Naive thymus-derived CD8-positive, alpha-beta T cell (primary cell): ENCODE data around the gene MSH5. TPM values are rescaled to one million over a fixed set of nuclear protein-coding genes. Genes with fewer than 3 reads are reported as not detected.
"Not testable (repeated sequence)": the region's sequence is repeated elsewhere in the genome, so short reads cannot be mapped to it uniquely, and the experiment has no call there.

Experiments used
- ATAC-seq, 2 donors: fragments of 150-1000 bp; cut with Tn5 transposase in 1 of 2; sonication (Bioruptor Pico), chemical (Tn5 transposase) in 1 of 2; 1 replicate in 1 of 2; 2 replicates in 1 of 2; pipeline ENCODE4 v1.10.0; 2021; ENCODE audit warnings: mild to moderate bottlenecking in 2 of 2, moderate library complexity in 2 of 2
- POLR2A ChIA-PET: fragments of 350-600 bp; sonication (Branson Sonifier 250); formaldehyde crosslinking; loops from one replicate; lab custom pipeline; 2021; ENCODE audit warnings: antibody characterized with exemption; lab: Charles Lee
- DNase-seq, 10 donors: peaks; one replicate each; pipeline versions ENCODE4 v3.0.0 to v3.0.0-alpha.2; 2020 to 2022
- H3K27ac Mint-ChIP-seq, 10 donors: one replicate each; pipeline ENCODE4 v1.8.0; 2020 to 2022; ENCODE audit warnings: mild to moderate bottlenecking in 10 of 10, mixed read lengths in 10 of 10, moderate library complexity in 4 of 10, inconsistent platforms in 1 of 10
- H3K27me3 Mint-ChIP-seq, 5 donors: one replicate each; pipeline ENCODE4 v1.8.0; 2021 to 2022; ENCODE audit warnings: mixed read lengths in 5 of 5
- H3K36me3 Mint-ChIP-seq, 3 donors: one replicate each; pipeline ENCODE4 v1.8.0; 2020 to 2022; ENCODE audit warnings: mixed read lengths in 3 of 3, mild to moderate bottlenecking in 2 of 3, inconsistent platforms in 1 of 3
- H3K4me1 Mint-ChIP-seq, 4 donors: one replicate each; pipeline ENCODE4 v1.8.0; 2021 to 2022; ENCODE audit warnings: mixed read lengths in 4 of 4
- H3K4me3 Mint-ChIP-seq, 10 donors: one replicate each; pipeline ENCODE4 v1.8.0; 2020 to 2022; ENCODE audit warnings: mild to moderate bottlenecking in 10 of 10, mixed read lengths in 10 of 10, moderate library complexity in 6 of 10, inconsistent platforms in 1 of 10
- H3K9me3 Mint-ChIP-seq, 9 donors: one replicate each; pipeline ENCODE4 v1.8.0; 2020 to 2022; ENCODE audit warnings: mixed read lengths in 9 of 9, mild to moderate bottlenecking in 3 of 9, inconsistent platforms in 1 of 9, moderate library complexity in 1 of 9
- polyA plus RNA-seq, 3 donors: library from polyadenylated mRNA; unstranded; fragments of 300-500 nt; fragmentation: Illumina TruSeq; gene quantifications; one replicate each; pipeline ENCODE4 v1.2.3, GENCODE V29; 2021
- total RNA-seq, 8 experiments: library from RNA in 2 of 8; stranded (reverse) in 2 of 8; gene quantifications; one replicate each; pipeline ENCODE4 v1.2.3 and lab custom pipeline; 2021 to 2026

The MSH5 gene
- total and polyA plus RNA-seq, 5 experiments from 2014 or later = 0.61 to 8.3 (median 1.1) TPM

DNA sequence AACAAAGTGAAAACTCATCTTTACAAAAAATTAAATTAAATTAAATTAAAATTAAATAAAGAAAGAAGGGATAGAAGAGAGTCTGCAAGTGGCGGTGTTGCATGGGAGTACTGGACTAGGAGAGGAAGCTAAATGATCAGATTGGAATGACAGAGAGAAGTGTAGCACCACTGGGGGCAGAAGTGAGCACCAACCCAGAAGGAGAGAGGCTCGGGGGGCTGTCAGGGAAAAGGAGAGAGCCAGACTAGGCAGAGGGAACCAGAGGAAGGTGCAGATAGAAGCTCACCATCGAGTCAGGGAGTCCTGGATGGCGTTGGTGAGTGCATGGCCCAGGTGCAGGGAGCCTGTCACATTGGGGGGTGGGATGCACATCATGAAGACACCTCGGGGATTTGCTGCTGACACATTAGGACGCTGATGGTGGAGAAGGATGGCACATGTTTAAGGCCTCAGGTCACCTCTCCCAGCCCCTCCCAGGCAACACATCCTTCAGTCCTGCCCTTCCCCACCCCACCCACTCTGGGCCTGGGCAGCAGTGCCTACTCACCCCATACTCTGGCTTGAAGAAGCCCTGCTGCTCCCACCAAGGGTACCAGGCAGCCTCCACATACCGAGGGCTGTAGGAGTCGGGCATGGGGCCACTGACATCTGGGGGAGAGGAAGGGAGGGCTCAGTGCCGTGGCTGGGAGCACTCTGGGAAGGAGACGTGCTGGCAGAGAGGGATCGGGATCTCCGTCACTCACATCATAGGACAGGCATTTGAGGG lies 51.7 kb downstream of the MSH5 start:
- peaks cover 2 to 43% (median 4%) of the 10 kb centered on the region in 3 donors for H3K36me3 Mint-ChIP-seq
- POLR2A ChIA-PET = interaction anchor here (0.5 to 0.8 kb wide), 2 partner anchors 13 to 16 kb away, joined by 3 to 4 read pairs; partner anchors contain the start of gene LSM2
- no peaks in the 10 kb centered on the region for H3K9me3 Mint-ChIP-seq
- peak overlapping the region in 2 of 10 donors; percentile 37 to 49 for H3K4me3 Mint-ChIP-seq
- peaks cover 11 to 36% (median 28%) of the 10 kb centered on the region in 4 donors for H3K4me1 Mint-ChIP-seq
- DNase-seq (peak in 2 of 10 donors; percentile 36 to 40), ATAC-seq (no peak)
- no peaks in the 10 kb centered on the region for H3K27me3 Mint-ChIP-seq
- H3K27ac Mint-ChIP-seq = peak overlapping the region in 9 of 10 donors; percentile 14 to 84 (median 56)

DNA sequence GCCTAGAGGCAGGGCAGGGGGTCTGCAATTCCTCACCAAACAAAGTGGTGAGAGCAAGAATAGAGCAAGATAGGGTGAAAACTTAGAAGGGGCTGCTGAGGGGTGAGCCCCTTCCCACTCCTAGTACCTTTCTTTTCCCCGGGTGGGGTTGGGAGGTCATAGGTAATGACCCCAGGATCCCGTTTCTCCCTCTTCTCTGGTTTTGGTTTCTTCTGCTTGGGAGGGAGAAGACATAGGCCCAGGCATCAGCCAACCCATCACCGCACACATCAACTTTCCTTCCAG lies 52.2 kb downstream of the MSH5 start:
- ATAC-seq (no peak), DNase-seq (no peak)
- Mint-ChIP-seq H3K9me3 (no peaks in the 10 kb centered on the region), H3K27ac (peak overlapping the region in 5 of 10 donors; percentile 14 to 72 (median 34)), H3K27me3 (no peaks in the 10 kb centered on the region), H3K36me3 (peaks cover 2 to 40% (median 4%) of the 10 kb centered on the region in 3 donors), H3K4me1 (peaks cover 11 to 41% (median 32%) of the 10 kb centered on the region in 4 donors), H3K4me3 (peak overlapping the region in 2 of 10 donors; percentile 15 to 37)
- POLR2A ChIA-PET = interaction anchor here (0.6 kb wide), 1 partner anchor 1333 kb away, joined by 6 read pairs; no protein-coding TSS in a partner anchor

DNA sequence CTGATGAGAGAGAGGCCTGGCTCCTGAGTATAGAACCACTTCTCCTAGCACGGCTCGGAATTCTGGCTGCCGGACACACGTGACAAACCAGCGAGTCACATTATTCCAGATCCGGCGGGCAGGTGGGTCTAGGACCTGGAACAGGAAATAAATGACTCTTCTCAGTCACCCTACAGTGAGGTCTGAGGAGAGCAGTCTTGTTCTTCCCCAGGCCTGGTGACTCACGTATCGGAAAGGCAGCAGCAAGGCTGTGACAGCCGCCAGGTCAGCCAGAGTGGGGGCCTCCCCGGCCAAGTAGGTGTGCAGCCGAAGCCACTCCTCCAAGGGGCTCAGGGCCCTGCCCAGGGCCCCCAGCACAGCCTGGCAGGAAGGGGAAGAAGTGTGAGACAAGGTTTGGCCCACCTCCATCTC lies 53.0 kb downstream of the MSH5 start:
- Mint-ChIP-seq H3K9me3 (no peaks in the 10 kb centered on the region), H3K27ac (peak overlapping the region in 2 of 10 donors; percentile 16 to 38), H3K27me3 (no peaks in the 10 kb centered on the region), H3K4me3 (no peak overlapping the region), H3K36me3 (peaks cover 2 to 40% (median 4%) of the 10 kb centered on the region in 3 donors), H3K4me1 (peaks cover 17 to 48% (median 40%) of the 10 kb centered on the region in 4 donors)
- ATAC-seq (no peak), DNase-seq (no peak)
- POLR2A ChIA-PET = interaction anchor here (0.6 kb wide), 2 partner anchors 251 to 1333 kb away, joined by 3 to 6 read pairs; partner anchors contain the start of gene DDX39B

DNA sequence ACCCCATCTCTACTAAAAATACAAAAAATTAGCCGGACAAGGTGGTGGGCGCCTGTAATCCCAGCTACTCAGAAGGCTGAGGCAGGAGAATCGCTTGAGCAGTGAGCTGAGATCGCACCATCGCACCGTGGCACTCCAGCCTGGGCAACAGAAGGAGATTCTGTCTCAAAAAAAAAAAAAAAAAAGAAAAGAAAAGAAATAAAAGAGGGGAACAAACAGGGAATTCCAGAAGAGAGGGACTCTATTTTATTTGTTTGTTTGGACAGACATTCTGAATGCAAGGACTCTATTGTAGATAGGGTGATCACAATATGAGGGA lies 54.1 kb downstream of the MSH5 start:
- POLR2A ChIA-PET = interaction anchor here (0.6 to 0.7 kb wide), 2 partner anchors 12 to 13 kb away, joined by 3 to 4 read pairs; partner anchors contain the start of gene LSM2
- peaks cover 19 to 56% (median 47%) of the 10 kb centered on the region in 4 donors for H3K4me1 Mint-ChIP-seq

DNA sequence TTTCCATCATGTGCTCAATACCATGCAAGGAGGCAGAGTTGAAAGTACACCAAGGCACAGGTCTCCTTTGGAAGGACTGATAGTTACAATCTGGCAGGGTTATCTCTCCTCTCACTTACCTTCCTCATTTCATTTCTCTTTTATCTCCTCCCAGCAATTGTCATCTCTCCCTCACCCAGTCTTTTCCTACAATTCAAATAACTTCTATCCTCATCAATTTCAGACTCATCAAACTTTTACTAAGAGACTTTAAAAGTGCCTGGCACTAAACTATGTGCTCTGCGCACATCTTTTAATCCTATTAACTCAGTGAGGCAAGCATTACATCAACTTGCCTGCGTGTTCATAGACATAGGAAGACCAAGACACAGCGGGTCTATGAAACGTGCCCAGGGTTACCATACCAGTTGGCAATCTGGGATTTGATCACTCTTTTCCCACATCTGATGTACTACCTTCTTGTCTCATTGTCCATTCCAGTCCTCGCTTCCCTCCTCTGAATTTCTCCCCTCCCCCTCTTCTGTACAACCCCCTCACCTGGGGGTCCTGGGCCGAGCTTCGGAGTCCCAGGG lies 54.6 kb downstream of the MSH5 start:
- Mint-ChIP-seq H3K4me1 (peaks cover 19 to 53% (median 47%) of the 10 kb centered on the region in 4 donors), H3K27ac (peak overlapping the region; percentile 32 to 99 (median 82)), H3K9me3 (no peaks in the 10 kb centered on the region), H3K4me3 (peak overlapping the region; percentile 59 to 96 (median 90)), H3K27me3 (no peaks in the 10 kb centered on the region), H3K36me3 (peaks cover 2 to 30% (median 4%) of the 10 kb centered on the region in 3 donors)
- DNase-seq (no peak), ATAC-seq (no peak)
- POLR2A ChIA-PET = interaction anchor here (0.5 to 4.3 kb wide), 11 partner anchors 8 to 91 kb away, joined by 3 to 63 read pairs (median 3); partner anchors contain the start of genes ABHD16A, CLIC1, DDAH2 and LSM2

More for the DNA sequence above, 54.1 kb downstream of the MSH5 start:
- ATAC-seq, H3K9me3 Mint-ChIP-seq, H3K27me3 Mint-ChIP-seq, DNase-seq: not testable (repeated sequence)
- Mint-ChIP-seq H3K36me3 (peaks cover 2 to 35% (median 4%) of the 10 kb centered on the region in 3 donors), H3K4me3 (peak overlapping the region in 9 of 10 donors; percentile 59 to 96 (median 89)), H3K27ac (peak overlapping the region in 8 of 10 donors; percentile 32 to 94 (median 82))

DNA sequence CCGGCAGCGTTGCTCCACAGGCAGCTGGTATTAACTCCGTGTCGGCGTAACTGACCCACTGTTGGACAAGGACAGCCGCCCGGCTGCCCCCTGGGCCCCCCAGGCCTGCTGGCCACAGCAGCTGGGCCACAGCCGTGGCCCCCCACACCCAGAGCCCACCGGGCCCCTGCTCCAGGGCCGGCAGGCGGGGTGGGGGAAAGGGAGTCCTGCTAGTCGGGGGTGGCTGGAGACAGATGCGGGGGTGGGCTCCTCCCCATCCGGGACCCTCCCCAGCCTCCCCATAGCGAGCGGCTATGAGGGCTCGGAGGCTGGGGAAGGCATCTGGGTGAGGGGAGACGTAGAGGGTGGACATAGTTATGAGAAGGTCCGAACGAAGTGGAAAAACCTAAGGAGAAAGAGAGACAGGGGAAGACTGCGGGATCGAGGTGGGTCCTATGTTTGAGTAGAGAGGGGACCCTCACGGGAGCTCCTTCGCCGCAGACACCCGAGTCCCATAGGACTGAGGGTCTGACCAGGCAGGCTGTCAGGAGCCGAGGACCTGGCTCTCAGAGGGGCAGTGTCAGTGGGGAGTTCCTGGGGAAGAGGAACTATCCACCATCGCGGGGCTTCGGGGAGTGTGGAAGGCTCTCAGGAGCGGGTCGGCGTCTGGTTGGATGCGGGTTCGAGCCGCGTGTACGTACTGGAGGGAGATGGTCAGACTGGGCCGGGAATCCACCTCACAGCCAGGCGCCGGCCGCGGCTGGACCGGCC lies 55.2 kb downstream of the MSH5 start:
- peak overlapping the region; percentile 88 to 97 (median 94) for H3K4me3 Mint-ChIP-seq
- POLR2A ChIA-PET = interaction anchor here (0.5 to 4.3 kb wide), 14 partner anchors 8 to 92 kb away, joined by 3 to 63 read pairs (median 4); partner anchors contain the start of genes ABHD16A, CLIC1, DDAH2 and LSM2
- peak overlapping the region; percentile 82 to 99 (median 98) for H3K27ac Mint-ChIP-seq
- peaks cover 19 to 50% (median 47%) of the 10 kb centered on the region in 4 donors for H3K4me1 Mint-ChIP-seq
- DNase-seq = no peak
- peaks cover 2 to 25% (median 4%) of the 10 kb centered on the region in 3 donors for H3K36me3 Mint-ChIP-seq
- no peaks in the 10 kb centered on the region for H3K9me3 Mint-ChIP-seq
- peak; percentile 1 to 15 for ATAC-seq
- no peaks in the 10 kb centered on the region for H3K27me3 Mint-ChIP-seq

DNA sequence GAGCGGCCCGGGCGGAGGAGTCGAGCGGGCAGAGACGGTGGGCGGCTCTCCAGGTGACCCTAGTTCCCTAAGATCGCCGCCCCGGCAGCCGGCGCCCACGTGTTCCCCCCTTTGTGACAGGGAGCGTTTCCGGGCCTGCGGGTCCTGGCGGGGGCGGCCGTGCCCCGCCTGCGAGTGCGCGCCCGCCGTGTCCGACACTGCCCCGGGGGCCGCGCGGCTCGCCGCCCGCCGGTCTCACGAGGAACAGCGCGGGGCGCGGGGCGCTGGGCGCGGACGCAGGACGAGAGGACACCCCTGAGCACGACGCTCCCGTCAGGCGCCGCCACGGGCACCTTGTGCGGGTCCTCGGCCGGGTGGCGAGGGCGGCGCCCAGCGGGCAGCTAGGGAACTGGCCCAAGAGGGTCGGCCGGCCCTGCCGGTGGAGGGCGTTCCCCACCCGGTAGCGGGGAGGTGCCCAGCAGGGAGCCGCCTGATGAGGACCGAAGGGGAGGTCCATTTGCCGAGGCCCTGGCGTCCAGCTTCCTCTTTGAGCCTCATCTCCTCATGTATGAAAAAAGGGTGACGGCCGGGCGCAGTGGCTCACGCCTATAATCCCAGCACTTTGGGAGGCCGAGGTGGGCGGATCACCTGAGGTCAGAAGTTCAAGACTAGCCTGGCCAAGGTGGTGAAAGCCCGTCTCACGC lies 56.0 kb downstream of the MSH5 start, which contains the start of gene VARS1:
TSS of gene VARS1 (minus strand) at position 137 of the 683 bp plus-strand sequence. CDS start 535 bp downstream, outside the sequence.
- H3K9me3 Mint-ChIP-seq = no peaks in the 10 kb centered on the region
- H3K27ac Mint-ChIP-seq = peak within 1 kb of the TSS; percentile 96 to 99 (median 98)
- POLR2A ChIA-PET = interaction anchor here (0.7 to 4.3 kb wide), 17 partner anchors 10 to 146 kb away, joined by 3 to 63 read pairs (median 5); partner anchors contain the start of genes ABHD16A, BAG6, CLIC1 and DDAH2
- peak within 1 kb of the TSS; percentile 88 to 97 (median 94) for H3K4me3 Mint-ChIP-seq
- H3K36me3 Mint-ChIP-seq = peaks cover 0 to 18% (median under 1%) of the 10 kb centered on the region in 3 donors
- H3K27me3 Mint-ChIP-seq = no peaks in the 10 kb centered on the region
- peak; percentile 86 to 87 for ATAC-seq
- H3K4me1 Mint-ChIP-seq = peaks cover 19 to 47% (median 46%) of the 10 kb centered on the region in 4 donors
- peak; percentile 63 to 91 (median 84) for DNase-seq

DNA sequence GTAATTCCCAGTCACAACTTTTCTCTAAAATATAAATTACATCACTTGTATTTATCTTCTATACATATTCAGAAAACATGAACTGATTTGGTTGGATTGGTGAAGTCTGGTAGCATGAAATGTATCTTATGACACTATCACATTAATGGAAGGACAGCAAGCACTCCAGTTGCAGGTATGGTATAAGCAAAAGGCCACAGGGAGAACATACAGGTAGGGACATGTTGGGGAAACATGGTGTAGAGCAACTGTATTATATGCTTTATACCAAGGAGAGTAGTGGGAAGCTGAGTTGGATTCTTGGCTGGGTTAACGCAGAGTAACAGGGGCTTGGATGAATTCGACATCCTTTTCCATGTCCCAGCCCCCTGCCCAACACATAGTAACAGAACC lies 57.2 kb downstream of the MSH5 start:
- H3K9me3 Mint-ChIP-seq = no peaks in the 10 kb centered on the region
- peaks cover 17 to 44% (median 40%) of the 10 kb centered on the region in 4 donors for H3K4me1 Mint-ChIP-seq
- peak overlapping the region; percentile 45 to 81 (median 70) for H3K4me3 Mint-ChIP-seq
- H3K36me3 Mint-ChIP-seq = peaks cover 0 to 16% (median 0%) of the 10 kb centered on the region in 3 donors
- POLR2A ChIA-PET = interaction anchor here (0.7 to 4.3 kb wide), 4 partner anchors 9 to 98 kb away, joined by 4 to 63 read pairs (median 8); partner anchors contain the start of gene LSM2
- peak overlapping the region in 9 of 10 donors; percentile 89 to 96 (median 94) for H3K27ac Mint-ChIP-seq
- no peaks in the 10 kb centered on the region for H3K27me3 Mint-ChIP-seq
- ATAC-seq = no peak
- DNase-seq = no peak

DNA sequence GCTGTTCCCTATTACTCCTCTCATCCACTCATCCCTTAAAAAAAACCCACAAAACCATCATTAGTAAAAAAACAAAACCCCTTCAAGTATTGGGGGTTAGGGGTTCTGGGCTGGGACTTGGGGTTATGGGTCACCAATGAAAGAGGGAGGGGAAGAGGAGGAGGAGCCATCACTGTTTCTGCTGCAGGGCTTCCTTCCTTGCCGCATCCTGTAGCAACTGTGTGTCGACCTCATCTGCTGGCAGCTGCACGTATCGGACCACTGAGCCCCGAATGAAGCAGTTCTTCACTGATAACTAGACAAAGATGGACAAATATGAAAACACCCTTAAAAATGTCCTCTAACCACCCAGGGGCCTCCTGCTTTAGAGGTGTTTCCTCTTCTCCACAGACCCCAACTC lies 57.8 kb downstream of the MSH5 start:
- no peaks in the 10 kb centered on the region for H3K27me3 Mint-ChIP-seq
- peak; percentile 18 to 40 for ATAC-seq
- POLR2A ChIA-PET = interaction anchor here (0.7 to 4.3 kb wide), 4 partner anchors 8 to 97 kb away, joined by 4 to 63 read pairs (median 8); partner anchors contain the start of gene LSM2

DNA sequence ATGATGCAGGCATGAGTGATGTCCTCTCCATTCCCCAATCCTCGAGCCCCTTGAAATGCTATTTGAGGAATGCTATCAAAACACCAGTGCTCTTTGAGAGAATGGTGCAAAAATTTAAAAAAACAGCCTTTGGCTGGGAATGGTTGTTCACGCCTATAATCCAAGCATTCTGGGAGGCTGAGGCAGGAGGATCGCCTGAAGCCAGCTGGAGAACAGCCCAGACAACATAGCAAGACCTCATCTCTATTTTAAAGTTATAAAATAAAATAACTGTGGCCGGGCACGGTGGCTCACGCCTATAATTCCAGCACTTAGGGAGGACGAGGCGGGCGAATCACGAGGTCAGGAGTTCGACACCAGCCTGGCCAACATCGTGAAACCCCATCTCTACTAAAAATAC lies 60.0 kb downstream of the MSH5 start:
- ATAC-seq = no peak
- H3K4me3 Mint-ChIP-seq = no peak overlapping the region
- DNase-seq = no peak
- peaks cover 0 to 19% (median 0%) of the 10 kb centered on the region in 3 donors for H3K36me3 Mint-ChIP-seq
- POLR2A ChIA-PET = interaction anchor here (0.6 kb wide), 1 partner anchor 9 kb away, joined by 4 read pairs; no protein-coding TSS in a partner anchor
- H3K9me3 Mint-ChIP-seq = no peaks in the 10 kb centered on the region
- H3K27me3 Mint-ChIP-seq = no peaks in the 10 kb centered on the region
- peaks cover 12 to 38% (median 29%) of the 10 kb centered on the region in 4 donors for H3K4me1 Mint-ChIP-seq
- H3K27ac Mint-ChIP-seq = no peak overlapping the region

More for the DNA sequence above, 57.8 kb downstream of the MSH5 start:
- Mint-ChIP-seq H3K4me3 (peak overlapping the region; percentile 51 to 81 (median 76)), H3K9me3 (no peaks in the 10 kb centered on the region), H3K27ac (peak overlapping the region in 9 of 10 donors; percentile 89 to 96 (median 94)), H3K4me1 (peaks cover 17 to 42% (median 39%) of the 10 kb centered on the region in 4 donors), H3K36me3 (peaks cover 0 to 15% (median 0%) of the 10 kb centered on the region in 3 donors)
- peak in 5 of 10 donors; percentile 27 to 72 (median 41) for DNase-seq
